BE2C (cell line): Measurements from ENCODE around the gene ZNF423.
A peak's percentile ranks its signal among the peaks of the same experiment; 100 is the strongest.

ENCODE experiments used
- DNase-seq: peaks from one replicate; pipeline ENCODE4 v3.0.0-alpha.2; 2020
- H3K27me3 ChIP-seq: fragments of 250-450 bp; sonication (Bioruptor Pico); 2 replicates; pipeline ENCODE4 v1.5.1; 2020; ENCODE audit warnings: mild to moderate bottlenecking
- H3K36me3 ChIP-seq: fragments of 250-450 bp; sonication (Bioruptor Pico); 2 replicates; pipeline ENCODE4 v1.5.1; 2020; ENCODE audit warnings: mild to moderate bottlenecking
- H3K4me1 ChIP-seq: fragments of 250-450 bp; sonication (Bioruptor Pico); 2 replicates; pipeline ENCODE4 v1.5.1; 2020
- H3K4me3 ChIP-seq: 2 replicates; pipeline ENCODE4 v1.5.1; 2011; ENCODE audit warnings: low read depth, low read length
- H3K9me3 ChIP-seq: fragments of 250-450 bp; sonication (Bioruptor Pico); 2 replicates; pipeline ENCODE4 v1.5.1; 2020
- CTCF ChIP-seq: IDR thresholded peaks from 2 replicates; pipeline ENCODE4 v1.5.1; 2012; ENCODE audit warnings: mild to moderate bottlenecking, low read depth, low read length

The ZNF423 gene

GRCh38 chr16:49524216-49524946, 331.5 kb downstream of the ZNF423 start:
- Histone ChIP-seq H3K4me3 (no peak overlapping the region), H3K4me1 (peaks cover 21% of the 10 kb centered on the region), H3K9me3 (no peaks in the 10 kb centered on the region), H3K36me3 (no peaks in the 10 kb centered on the region), H3K27me3 (no peaks in the 10 kb centered on the region)
- peak; percentile 86 for DNase-seq
- no peak for TF ChIP-seq CTCF

GRCh38 chr16:49523435-49524159, 332.3 kb downstream of the ZNF423 start:
- Histone ChIP-seq H3K4me3 (no peak overlapping the region), H3K9me3 (no peaks in the 10 kb centered on the region), H3K27me3 (no peaks in the 10 kb centered on the region), H3K36me3 (no peaks in the 10 kb centered on the region), H3K4me1 (peaks cover 19% of the 10 kb centered on the region)
- no peak for DNase-seq
- TF ChIP-seq CTCF: no peak

- DNase-seq: no peak
- Histone ChIP-seq H3K27me3 (no peaks in the 10 kb centered on the region), H3K36me3 (no peaks in the 10 kb centered on the region), H3K4me1 (peaks cover 12% of the 10 kb centered on the region), H3K4me3 (no peak overlapping the region), H3K9me3 (no peaks in the 10 kb centered on the region)
- TF ChIP-seq CTCF: no peak
These were observed 334.1 kb downstream of the ZNF423 start for GRCh38 chr16:49521734-49522325.

- no peaks in the 10 kb centered on the region for H3K36me3 ChIP-seq
- H3K9me3 ChIP-seq: no peaks in the 10 kb centered on the region
- DNase-seq: no peak
- no peak overlapping the region for H3K4me3 ChIP-seq
- H3K4me1 ChIP-seq: peaks cover 12% of the 10 kb centered on the region
- TF ChIP-seq CTCF: no peak
- no peaks in the 10 kb centered on the region for H3K27me3 ChIP-seq
These were observed 335.3 kb downstream of the ZNF423 start for GRCh38 chr16:49520492-49521038.

- no peak for TF ChIP-seq CTCF
- Histone ChIP-seq H3K36me3 (no peaks in the 10 kb centered on the region), H3K9me3 (no peaks in the 10 kb centered on the region), H3K4me3 (no peak overlapping the region), H3K4me1 (peaks cover 7% of the 10 kb centered on the region), H3K27me3 (no peaks in the 10 kb centered on the region)
- DNase-seq: no peak
These were observed 336.2 kb downstream of the ZNF423 start for GRCh38 chr16:49519741-49520140.
